GM23338 (cell line): Measurements from ENCODE around the gene TINAGL1. TPM values are rescaled to one million over a fixed set of nuclear protein-coding genes. Genes with fewer than 3 reads are reported as not detected.

Source experiments
- ATAC-seq: fragments of 200-7000 bp; cut with Tn5 transposase; 3 replicates; pipeline ENCODE4 v1.9.1; 2020
- DNase-seq: peaks from one replicate; pipeline ENCODE4 v3.0.0-alpha.2; 2015; ENCODE audit warnings: low spot score
- H2AFZ ChIP-seq: fragments of 200-600 bp; sonication (generic); 2 replicates; pipeline ENCODE4 v1.8.0; 2016; ENCODE audit warnings: antibody characterized with exemption, mild to moderate bottlenecking, moderate library complexity
- H3F3A ChIP-seq: fragments of 200-600 bp; sonication (generic); replicated peaks from 2 replicates; pipeline ENCODE4 v1.8.0; 2017; ENCODE audit warnings: antibody characterized with exemption, mixed run types, low read depth
- H3K27ac ChIP-seq: fragments of 200-600 bp; sonication (generic); 2 replicates; pipeline ENCODE4 v1.6.1; 2016; ENCODE audit warnings: low read depth
- H3K27me3 ChIP-seq: fragments of 200-600 bp; sonication (generic); 2 replicates; pipeline ENCODE4 v1.8.0; 2016; ENCODE audit warnings: mild to moderate bottlenecking, mixed run types, moderate library complexity; ENCODE audit not compliant: insufficient read depth
- H3K36me3 ChIP-seq: fragments of 200-600 bp; sonication (generic); 2 replicates; pipeline ENCODE4 v1.8.0; 2016; ENCODE audit warnings: mild to moderate bottlenecking; ENCODE audit not compliant: insufficient read depth
- H3K4me1 ChIP-seq: fragments of 200-600 bp; sonication (generic); 2 replicates; pipeline ENCODE4 v1.8.0; 2016; ENCODE audit warnings: mild to moderate bottlenecking, moderate library complexity; ENCODE audit not compliant: insufficient read depth
- H3K4me2 ChIP-seq: fragments of 200-600 bp; sonication (generic); 2 replicates; pipeline ENCODE4 v1.7.1; 2017; ENCODE audit warnings: mixed run types
- H3K4me3 ChIP-seq: fragments of 200-600 bp; sonication (generic); 2 replicates; pipeline ENCODE4 v1.6.1; 2016; ENCODE audit warnings: mixed run types
- H3K79me2 ChIP-seq: fragments of 200-600 bp; sonication (generic); replicated peaks from 2 replicates; pipeline ENCODE4 v1.8.0; 2017; ENCODE audit warnings: mild to moderate bottlenecking; ENCODE audit not compliant: insufficient read depth
- H3K9me2 ChIP-seq: fragments of 200-600 bp; sonication (generic); 2 replicates; pipeline ENCODE4 v1.8.0; 2017; ENCODE audit not compliant: insufficient read depth
- H4K20me1 ChIP-seq: fragments of 200-600 bp; sonication (generic); replicated peaks from 2 replicates; pipeline ENCODE4 v1.8.0; 2017; ENCODE audit warnings: mild to moderate bottlenecking; ENCODE audit not compliant: insufficient read depth
- H3K27ac Mint-ChIP-seq: 2 replicates; pipeline ENCODE4 v1.8.0; 2020; ENCODE audit warnings: inconsistent platforms, mild to moderate bottlenecking, moderate library complexity, mixed read lengths
- H3K27me3 Mint-ChIP-seq: 3 replicates; pipeline ENCODE4 v1.8.0; 2022; ENCODE audit warnings: low read depth, mild to moderate bottlenecking, moderate library complexity, mixed read lengths, inconsistent platforms; ENCODE audit not compliant: insufficient read depth, poor library complexity
- H3K36me3 Mint-ChIP-seq: 3 replicates; pipeline ENCODE4 v1.8.0; 2021; ENCODE audit warnings: low read depth, mild to moderate bottlenecking, inconsistent platforms, moderate library complexity, mixed read lengths
- H3K4me1 Mint-ChIP-seq: 3 replicates; pipeline ENCODE4 v1.8.0; 2020; ENCODE audit warnings: mild to moderate bottlenecking, inconsistent platforms, mixed read lengths
- H3K4me3 Mint-ChIP-seq: 3 replicates; pipeline ENCODE4 v1.8.0; 2021; ENCODE audit warnings: moderate library complexity, mild to moderate bottlenecking, inconsistent platforms, mixed read lengths
- H3K9me3 Mint-ChIP-seq: 3 replicates; pipeline ENCODE4 v1.8.0; 2020; ENCODE audit warnings: moderate library complexity, mild to moderate bottlenecking, inconsistent platforms, mixed read lengths
- EZH2 ChIP-seq: fragments of 200-600 bp; sonication (generic); IDR thresholded peaks from one replicate; pipeline ENCODE4 v1.8.0; 2017; ENCODE audit warnings: antibody characterized with exemption, mild to moderate bottlenecking, low read depth; ENCODE audit not compliant: unreplicated experiment
- NANOG ChIP-seq: IDR thresholded peaks from 2 replicates; pipeline ENCODE4 v1.6.1; 2016; ENCODE audit warnings: antibody characterized with exemption, borderline replicate concordance
- POLR2AphosphoS5 ChIP-seq: IDR thresholded peaks from 2 replicates; pipeline ENCODE4 v1.6.1; 2016; ENCODE audit warnings: antibody characterized with exemption, low read depth
- STAT1 ChIP-seq: IDR thresholded peaks from one replicate; pipeline ENCODE4 v1.6.1; 2016; ENCODE audit warnings: antibody characterized with exemption; ENCODE audit not compliant: unreplicated experiment
- ZNF331 ChIP-seq: fragments of 250-450 bp; sonication (Bioruptor Pico); IDR thresholded peaks from 2 replicates; pipeline ENCODE4 v1.5.0; 2020; ENCODE audit warnings: low read depth, mild to moderate bottlenecking, moderate library complexity
- ZNF462 ChIP-seq: fragments of 250-450 bp; sonication (Bioruptor Pico); IDR thresholded peaks from 2 replicates; pipeline ENCODE4 v1.5.0; 2020; ENCODE audit warnings: mild to moderate bottlenecking, moderate library complexity
- polyA plus RNA-seq: library from polyadenylated mRNA; unstranded; fragments of >200 nt; fragmentation: Nextera tagmentation; extraction: Ambion mirVana; gene quantifications from 2 replicates; pipeline ENCODE4 v1.2.1, GENCODE V29; 2016
- total RNA-seq: library from RNA; depleted of rRNA; stranded (reverse); fragments of >200 nt; shearing (Covaris generic); gene quantifications from 2 replicates; pipeline ENCODE4 v1.2.3, GENCODE V29; 2014

TINAGL1 gene
- total and polyA plus RNA-seq, 2 experiments from 2014 or later, result 6.8 to 15.8 TPM

GRCh38 chr1:31573261-31573660 is 3.1 kb upstream of the TINAGL1 start (continued):
- no peak for TF ChIP-seq ZNF462 (CRISPR knock-in tag)

GRCh38 chr1:31574749-31575368 is 1.5 kb upstream of the TINAGL1 start:
- TF ChIP-seq NANOG (no peak), EZH2 (no peak), ZNF331 (no peak), POLR2AphosphoS5 (no peak), ZNF462 (CRISPR knock-in tag) (no peak), STAT1 (no peak)
- H3F3A ChIP-seq, result peaks cover 5% of the 10 kb centered on the region
- H3K27ac Mint-ChIP-seq, result no peak overlapping the region
- H4K20me1 ChIP-seq, result no peaks in the 10 kb centered on the region
- no peaks in the 10 kb centered on the region for H3K36me3 Mint-ChIP-seq
- no peaks in the 10 kb centered on the region for H3K9me2 ChIP-seq
- no peaks in the 10 kb centered on the region for H3K79me2 ChIP-seq
- peaks cover 24% of the 10 kb centered on the region for H3K4me1 Mint-ChIP-seq
- H3K4me3 ChIP-seq, result no peak overlapping the region
- H3K4me2 ChIP-seq, result no peak overlapping the region
- ATAC-seq, result no peak
- no peak for DNase-seq
- H3K27me3 ChIP-seq, result no peaks in the 10 kb centered on the region
- no peak overlapping the region for H2AFZ ChIP-seq
- H3K27me3 Mint-ChIP-seq, result peaks cover 8% of the 10 kb centered on the region
- H3K36me3 ChIP-seq, result no peaks in the 10 kb centered on the region
- no peak overlapping the region; the same call in 2 of the 3 replicates for H3K4me3 Mint-ChIP-seq
- H3K4me1 ChIP-seq, result peaks cover 25% of the 10 kb centered on the region
- H3K9me3 Mint-ChIP-seq, result no peaks in the 10 kb centered on the region
- H3K27ac ChIP-seq, result no peak overlapping the region
